Measurements from ENCODE around the gene ZNF778. TPM values are rescaled to one million over a fixed set of nuclear protein-coding genes. Genes with fewer than 3 reads are reported as not detected.

Gene ZNF778
- total RNA-seq, 1 donor from 2014 or later, result 8.1 TPM

- Mint-ChIP-seq H3K27me3 (ENCODE audit: insufficient read depth) (no peaks in the 10 kb centered on the region), H3K4me1 (ENCODE audit: low read depth) (no peaks in the 10 kb centered on the region), H3K36me3 (ENCODE audit: low read depth) (peaks cover 23% of the 10 kb centered on the region), H3K9me3 (no peaks in the 10 kb centered on the region), H3K27ac (no peak overlapping the region), H3K4me3 (no peak overlapping the region)
- DNase-seq (ENCODE audit: low spot score), result no peak
- intact Hi-C loops (cut with micrococcal nuclease), result no loop called here
Observed at GRCh38 chr16:89277641-89278341, 60.3 kb downstream of the ZNF778 start.

DNA sequence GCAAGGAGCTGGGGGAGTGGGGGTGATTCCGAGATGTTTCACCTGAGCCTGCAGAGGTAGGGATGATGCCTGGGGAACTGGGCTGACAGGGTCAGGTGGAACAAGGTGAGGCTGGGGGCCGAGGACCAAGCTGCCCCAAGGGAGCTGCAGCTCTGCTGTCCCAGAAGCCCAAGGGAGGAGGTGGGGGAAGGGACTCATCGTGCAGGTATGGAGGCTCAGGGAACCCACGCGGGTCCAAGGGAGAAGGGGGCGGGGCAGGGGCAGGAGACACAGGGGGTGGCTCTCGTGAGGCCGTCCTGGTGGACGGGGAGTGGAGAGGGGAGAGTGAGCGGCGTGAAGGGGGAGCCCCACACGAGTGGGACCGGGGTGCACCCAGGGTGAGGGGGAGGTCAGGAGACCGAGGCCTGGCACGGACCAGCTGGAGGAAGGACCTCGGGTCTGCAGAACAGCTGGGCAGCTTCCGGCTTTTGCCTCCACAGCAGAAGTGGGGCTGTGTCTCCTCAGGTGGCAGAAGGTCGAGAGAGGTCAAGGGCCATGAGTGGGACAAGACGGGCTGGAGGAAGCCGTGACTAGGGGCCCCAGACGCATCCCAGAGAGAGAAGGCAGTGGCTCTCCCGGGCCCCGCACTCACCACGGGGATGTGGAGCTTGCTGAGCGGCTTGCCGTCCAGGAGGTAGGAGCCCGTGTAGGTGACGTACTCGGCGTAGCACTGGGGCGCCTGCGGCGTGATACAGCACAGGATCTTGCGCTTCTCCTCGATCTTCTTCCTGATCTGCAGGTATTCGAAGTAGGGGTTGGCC, 61.1 kb downstream of the ZNF778 start:
- Mint-ChIP-seq H3K4me1 (ENCODE audit: low read depth) (no peaks in the 10 kb centered on the region), H3K36me3 (ENCODE audit: low read depth) (peaks cover 18% of the 10 kb centered on the region), H3K4me3 (no peak overlapping the region), H3K27ac (peak overlapping the region; percentile 12), H3K9me3 (no peaks in the 10 kb centered on the region), H3K27me3 (ENCODE audit: insufficient read depth) (no peaks in the 10 kb centered on the region)
- no peak for DNase-seq (ENCODE audit: low spot score)
- intact Hi-C loops (cut with micrococcal nuclease), result no loop called here

DNA sequence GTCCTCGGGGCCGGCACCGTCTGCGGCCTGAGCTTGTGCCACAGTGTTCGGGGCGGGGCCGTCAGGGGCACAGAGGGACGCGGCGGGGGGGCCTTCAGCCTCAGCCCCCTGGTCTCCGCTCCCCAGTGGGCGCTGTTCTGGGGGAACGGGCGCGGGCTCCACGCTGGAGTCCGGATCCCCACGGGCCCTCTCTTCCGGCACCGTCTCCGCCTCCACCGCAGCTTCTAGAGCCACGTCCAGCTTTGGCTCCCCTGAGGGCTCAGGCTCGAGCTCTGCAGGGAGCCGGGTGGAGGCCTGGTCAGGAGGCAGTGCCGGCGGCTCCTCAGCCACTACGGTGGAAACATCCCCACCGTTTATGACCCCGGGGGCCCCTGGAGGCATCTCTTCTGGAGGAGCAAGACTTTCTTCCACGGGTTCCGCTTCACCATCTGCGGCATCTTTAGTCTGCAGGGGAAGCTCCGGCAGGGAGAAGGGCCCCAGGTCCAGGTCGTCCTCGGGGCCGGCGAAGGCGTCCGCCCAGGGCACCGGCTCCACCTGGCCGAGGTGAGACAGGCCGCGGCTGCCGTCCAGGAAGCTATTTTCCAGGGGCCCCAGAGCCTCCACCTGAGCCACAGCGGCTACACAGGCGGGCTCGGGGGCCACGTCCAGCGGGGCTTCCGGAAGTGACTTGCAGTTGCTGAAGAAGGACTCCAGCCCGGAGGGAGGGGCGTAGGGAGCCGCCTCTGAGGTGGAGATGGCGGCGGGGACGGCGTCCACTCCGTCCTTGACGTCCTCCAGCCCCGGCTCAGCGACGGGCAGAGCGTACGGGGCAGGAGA, 62.4 kb downstream of the ZNF778 start:
- Mint-ChIP-seq H3K36me3 (ENCODE audit: low read depth) (peaks cover 16% of the 10 kb centered on the region), H3K4me1 (ENCODE audit: low read depth) (no peaks in the 10 kb centered on the region)
- no peak for DNase-seq (ENCODE audit: low spot score)

GRCh38 chr16:89280546-89281188, 63.2 kb downstream of the ZNF778 start:
- H3K27ac Mint-ChIP-seq, result no peak overlapping the region
- intact Hi-C loops (cut with micrococcal nuclease), result no loop called here
- no peak for DNase-seq (ENCODE audit: low spot score)
- no peaks in the 10 kb centered on the region for H3K27me3 Mint-ChIP-seq (ENCODE audit: insufficient read depth)
- no peaks in the 10 kb centered on the region for H3K4me1 Mint-ChIP-seq (ENCODE audit: low read depth)
- H3K9me3 Mint-ChIP-seq, result no peaks in the 10 kb centered on the region
- peaks cover 13% of the 10 kb centered on the region for H3K36me3 Mint-ChIP-seq (ENCODE audit: low read depth)
- no peak overlapping the region for H3K4me3 Mint-ChIP-seq

More for the DNA sequence above, 62.4 kb downstream of the ZNF778 start:
- Mint-ChIP-seq H3K9me3 (no peaks in the 10 kb centered on the region), H3K27me3 (ENCODE audit: insufficient read depth) (no peaks in the 10 kb centered on the region), H3K4me3 (no peak overlapping the region), H3K27ac (no peak overlapping the region)
- intact Hi-C loops (cut with micrococcal nuclease), result no loop called here

DNA sequence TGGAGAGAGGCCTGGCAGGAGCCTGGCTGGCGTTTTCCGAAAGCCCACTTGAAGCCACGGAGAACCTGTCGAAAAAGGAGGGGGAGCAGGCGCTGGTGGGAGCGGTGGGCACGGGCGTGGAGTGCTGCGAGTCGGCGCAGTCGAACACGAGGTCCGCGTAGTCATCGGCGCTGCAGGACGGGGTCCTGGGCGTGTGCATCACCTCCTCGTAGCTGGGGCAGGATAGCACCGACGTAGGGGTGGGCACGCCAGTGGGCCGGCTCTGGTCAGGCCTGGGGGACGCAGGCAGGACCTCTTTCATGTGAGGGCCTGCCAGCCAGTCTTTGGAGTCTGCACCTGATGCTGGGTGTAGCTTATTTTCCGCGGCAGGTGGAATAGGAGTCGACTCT, 63.7 kb downstream of the ZNF778 start:
- Mint-ChIP-seq H3K4me3 (no peak overlapping the region), H3K27me3 (ENCODE audit: insufficient read depth) (no peaks in the 10 kb centered on the region), H3K27ac (no peak overlapping the region), H3K4me1 (ENCODE audit: low read depth) (no peaks in the 10 kb centered on the region), H3K9me3 (no peaks in the 10 kb centered on the region), H3K36me3 (ENCODE audit: low read depth) (peaks cover 7% of the 10 kb centered on the region)
- DNase-seq (ENCODE audit: low spot score), result no peak
- intact Hi-C loops (cut with micrococcal nuclease), result no loop called here

GRCh38 chr16:89281829-89282228, 64.3 kb downstream of the ZNF778 start:
- Mint-ChIP-seq H3K27me3 (ENCODE audit: insufficient read depth) (no peaks in the 10 kb centered on the region), H3K36me3 (ENCODE audit: low read depth) (peaks cover 8% of the 10 kb centered on the region), H3K27ac (no peak overlapping the region), H3K4me1 (ENCODE audit: low read depth) (no peaks in the 10 kb centered on the region), H3K9me3 (no peaks in the 10 kb centered on the region), H3K4me3 (no peak overlapping the region)
- intact Hi-C loops (cut with micrococcal nuclease), result no loop called here
- no peak for DNase-seq (ENCODE audit: low spot score)

DNA sequence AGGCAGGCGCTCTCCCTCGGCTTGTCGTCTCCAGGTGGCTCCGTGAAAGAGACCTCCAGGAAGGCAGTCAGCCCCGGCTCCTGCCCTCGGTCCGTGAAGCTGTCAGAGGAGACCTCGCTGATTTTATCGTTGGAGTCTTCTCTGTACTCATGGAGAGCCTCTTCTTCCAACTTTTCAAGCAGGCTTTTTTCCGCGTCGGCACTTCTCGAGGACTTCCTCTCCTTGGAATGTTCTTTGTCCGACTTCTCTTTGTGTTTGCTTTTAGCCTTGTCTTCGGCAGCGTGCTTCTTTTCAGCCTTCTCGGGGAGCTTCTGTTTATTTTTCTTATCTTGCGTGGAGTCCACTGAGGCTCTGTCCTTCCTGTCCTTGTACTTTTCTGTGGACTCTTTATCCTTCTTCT, 65.0 kb downstream of the ZNF778 start:
- Mint-ChIP-seq H3K36me3 (ENCODE audit: low read depth) (peaks cover 7% of the 10 kb centered on the region), H3K4me1 (ENCODE audit: low read depth) (no peaks in the 10 kb centered on the region), H3K9me3 (no peaks in the 10 kb centered on the region), H3K27me3 (ENCODE audit: insufficient read depth) (no peaks in the 10 kb centered on the region), H3K4me3 (no peak overlapping the region), H3K27ac (no peak overlapping the region)
- DNase-seq (ENCODE audit: low spot score), result no peak
- intact Hi-C loops (cut with micrococcal nuclease), result no loop called here

GRCh38 chr16:89283449-89283848, 65.9 kb downstream of the ZNF778 start:
- intact Hi-C loops (cut with micrococcal nuclease), result no loop called here
- H3K36me3 Mint-ChIP-seq (ENCODE audit: low read depth), result peaks cover 7% of the 10 kb centered on the region
- H3K4me1 Mint-ChIP-seq (ENCODE audit: low read depth), result no peaks in the 10 kb centered on the region
- DNase-seq (ENCODE audit: low spot score), result no peak
- no peak overlapping the region for H3K27ac Mint-ChIP-seq
- H3K4me3 Mint-ChIP-seq, result no peak overlapping the region
- no peaks in the 10 kb centered on the region for H3K9me3 Mint-ChIP-seq
- H3K27me3 Mint-ChIP-seq (ENCODE audit: insufficient read depth), result no peaks in the 10 kb centered on the region

- H3K4me1 Mint-ChIP-seq (ENCODE audit: low read depth), result no peaks in the 10 kb centered on the region
- intact Hi-C loops (cut with micrococcal nuclease), result no loop called here
- H3K36me3 Mint-ChIP-seq (ENCODE audit: low read depth), result peaks cover 12% of the 10 kb centered on the region
- no peak for DNase-seq (ENCODE audit: low spot score)
- H3K4me3 Mint-ChIP-seq, result no peak overlapping the region
- H3K27ac Mint-ChIP-seq, result no peak overlapping the region
- H3K27me3 Mint-ChIP-seq (ENCODE audit: insufficient read depth), result no peaks in the 10 kb centered on the region
- H3K9me3 Mint-ChIP-seq, result no peaks in the 10 kb centered on the region
Observed at GRCh38 chr16:89285381-89285780, 67.9 kb downstream of the ZNF778 start.

- Mint-ChIP-seq H3K9me3 (no peaks in the 10 kb centered on the region), H3K4me3 (no peak overlapping the region), H3K27me3 (ENCODE audit: insufficient read depth) (no peaks in the 10 kb centered on the region), H3K36me3 (ENCODE audit: low read depth) (peaks cover 11% of the 10 kb centered on the region), H3K4me1 (ENCODE audit: low read depth) (no peaks in the 10 kb centered on the region), H3K27ac (no peak overlapping the region)
- no peak for DNase-seq (ENCODE audit: low spot score)
- intact Hi-C loops (cut with micrococcal nuclease), result no loop called here
Observed at GRCh38 chr16:89286096-89286495, 68.6 kb downstream of the ZNF778 start.
